IMR-90 (cell line): ENCODE measurements around the gene INHBC. TPM values are rescaled to one million over a fixed set of nuclear protein-coding genes. Genes with fewer than 3 reads are reported as not detected.

ENCODE experiments used
- ATAC-seq: fragments of 200-7000 bp; cut with Tn5 transposase; 2 replicates; pipeline ENCODE4 v1.9.1; 2020; ENCODE audit warnings: low read depth, mild to moderate bottlenecking, moderate library complexity
- BruUV-seq: library from RNA; stranded (reverse); fragments of 400-500 nt; replicated peaks from 2 replicates; lab custom pipeline; 2021; lab: Mats Ljungman, UMichigan
- CTCF ChIA-PET: fragments of 300-600 bp; formaldehyde crosslinking; extraction: SDS; loops from one replicate; lab custom pipeline; 2021; ENCODE audit warnings: antibody characterized with exemption; lab: Yijun Ruan, JAX
- POLR2A ChIA-PET: fragments of 300-600 bp; sonication (Branson Sonifier 250); formaldehyde crosslinking; loops from one replicate; lab custom pipeline; 2022; ENCODE audit warnings: antibody characterized with exemption; ENCODE audit not compliant: unreplicated experiment; lab: Charles Lee
- DNase-seq: peaks from one replicate; pipeline ENCODE4 v3.0.0; 2013
- H2AFZ ChIP-seq: replicated peaks from 2 replicates; pipeline ENCODE3; 2013; ENCODE audit warnings: low read length, mild to moderate bottlenecking; ENCODE audit not compliant: poor library complexity
- H2AK5ac ChIP-seq: 2 replicates; pipeline ENCODE4 v1.6.1; 2013; ENCODE audit warnings: low read depth, low read length, inconsistent platforms
- H2AK9ac ChIP-seq: replicated peaks from 2 replicates; pipeline ENCODE3; 2013; ENCODE audit warnings: mild to moderate bottlenecking, low read depth, low read length, moderate library complexity; ENCODE audit not compliant: poor library complexity
- H2BK120ac ChIP-seq: 2 replicates; pipeline ENCODE4 v1.6.1; 2013; ENCODE audit warnings: low read depth, low read length, inconsistent platforms
- H2BK15ac ChIP-seq: 3 replicates; pipeline ENCODE4 v1.6.1; 2013; ENCODE audit warnings: low read depth, low read length, inconsistent platforms
- H2BK20ac ChIP-seq: 2 replicates; pipeline ENCODE4 v1.6.1; 2013; ENCODE audit warnings: low read depth, mild to moderate bottlenecking, inconsistent platforms, low read length, moderate library complexity
- H2BK5ac ChIP-seq: 2 replicates; pipeline ENCODE4 v1.6.1; 2013; ENCODE audit warnings: mild to moderate bottlenecking, low read depth, low read length, inconsistent platforms; ENCODE audit not compliant: poor library complexity, severe bottlenecking
- H3K14ac ChIP-seq: replicated peaks from 2 replicates; pipeline ENCODE4 v1.6.1; 2013; ENCODE audit warnings: low read depth, low read length, inconsistent platforms
- H3K18ac ChIP-seq: 2 replicates; pipeline ENCODE4 v1.6.1; 2013; ENCODE audit warnings: low read depth, low read length, control low read depth
- H3K23ac ChIP-seq: 2 replicates; pipeline ENCODE4 v1.6.1; 2013; ENCODE audit warnings: low read depth, low read length, inconsistent platforms
- H3K27ac ChIP-seq: 2 replicates; pipeline ENCODE4 v1.5.1; 2013; ENCODE audit warnings: mild to moderate bottlenecking, control low read depth, low read length; ENCODE audit not compliant: insufficient read depth
- H3K27me3 ChIP-seq: 2 replicates; pipeline ENCODE4 v1.6.1; 2013; ENCODE audit warnings: low read length; ENCODE audit not compliant: control insufficient read depth, insufficient read depth
- H3K36me3 ChIP-seq: 2 replicates; pipeline ENCODE4 v1.6.1; 2013; ENCODE audit warnings: low read length, mixed read lengths; ENCODE audit not compliant: control insufficient read depth, insufficient read depth
- H3K4ac ChIP-seq: 2 replicates; pipeline ENCODE4 v1.6.1; 2013; ENCODE audit warnings: low read depth, low read length, inconsistent platforms
- H3K4me1 ChIP-seq: 2 replicates; pipeline ENCODE4 v1.6.1; 2013; ENCODE audit warnings: low read length, mixed read lengths; ENCODE audit not compliant: control insufficient read depth, insufficient read depth
- H3K4me2 ChIP-seq: 2 replicates; pipeline ENCODE4 v1.6.1; 2013; ENCODE audit warnings: low read depth, mild to moderate bottlenecking, control low read depth, low read length, moderate library complexity
- H3K4me3 ChIP-seq: 2 replicates; pipeline ENCODE4 v1.5.1; 2013; ENCODE audit warnings: low read depth, mild to moderate bottlenecking, control low read depth, low read length, moderate library complexity; ENCODE audit not compliant: insufficient read depth
- H3K56ac ChIP-seq: 2 replicates; pipeline ENCODE4 v1.6.1; 2013; ENCODE audit warnings: low read length, inconsistent platforms; ENCODE audit not compliant: insufficient read depth; ENCODE audit errors: extremely low read depth
- H3K79me1 ChIP-seq, 2 experiments: 2 replicates each; pipeline ENCODE4 v1.6.1; 2013; ENCODE audit warnings: low read length in 2 of 2, inconsistent platforms in 1 of 2, low read depth in 1 of 2
- H3K9ac ChIP-seq: 2 replicates; pipeline ENCODE4 v1.6.1; 2013; ENCODE audit warnings: low read depth, low read length, control low read depth
- H3K9me1 ChIP-seq: 2 replicates; pipeline ENCODE4 v1.6.1; 2013; ENCODE audit warnings: low read length, inconsistent platforms; ENCODE audit not compliant: insufficient read depth
- H3K9me3 ChIP-seq: 2 replicates; pipeline ENCODE4 v1.6.1; 2013; ENCODE audit warnings: low read length; ENCODE audit not compliant: control insufficient read depth, insufficient read depth
- H4K20me1 ChIP-seq: 2 replicates; pipeline ENCODE4 v1.6.1; 2013; ENCODE audit warnings: low read length, inconsistent platforms; ENCODE audit not compliant: insufficient read depth
- H4K5ac ChIP-seq: 2 replicates; pipeline ENCODE4 v1.6.1; 2013; ENCODE audit warnings: mild to moderate bottlenecking, low read depth, low read length, control low read depth
- H4K8ac ChIP-seq, 2 experiments: 2 replicates each; pipeline ENCODE4 v1.6.1; 2013; ENCODE audit warnings: low read depth in 2 of 2, low read length in 2 of 2, control low read depth in 1 of 2, inconsistent platforms in 1 of 2
- H4K91ac ChIP-seq: 2 replicates; pipeline ENCODE4 v1.6.1; 2013; ENCODE audit warnings: low read depth, low read length, inconsistent platforms; ENCODE audit not compliant: insufficient read depth
- BHLHE40 ChIP-seq: fragments of 150-350 bp; IDR thresholded peaks from 2 replicates; pipeline ENCODE4 v1.6.1; 2016; ENCODE audit warnings: mild to moderate bottlenecking, low read depth, low read length
- CEBPB ChIP-seq: IDR thresholded peaks from 2 replicates; pipeline ENCODE4 v1.6.1; 2012; ENCODE audit warnings: low read depth, low read length, improper control_type of control experiment
- CHD1 ChIP-seq: IDR thresholded peaks from 2 replicates; pipeline ENCODE4 v1.6.1; 2012; ENCODE audit warnings: low read depth, low read length, improper control_type of control experiment
- FOS ChIP-seq: fragments of 150-350 bp; IDR thresholded peaks from 2 replicates; pipeline ENCODE4 v1.6.1; 2016; ENCODE audit warnings: low read depth, low read length
- MAFK ChIP-seq: IDR thresholded peaks from 2 replicates; pipeline ENCODE4 v1.6.1; 2012; ENCODE audit warnings: low read depth, low read length, improper control_type of control experiment
- MAZ ChIP-seq: IDR thresholded peaks from 2 replicates; pipeline ENCODE4 v1.6.1; 2012; ENCODE audit warnings: low read depth, mild to moderate bottlenecking, low read length, improper control_type of control experiment, moderate library complexity, borderline replicate concordance
- MXI1 ChIP-seq: IDR thresholded peaks from 2 replicates; pipeline ENCODE4 v1.6.1; 2012; ENCODE audit warnings: low read depth, mild to moderate bottlenecking, low read length, moderate library complexity, borderline replicate concordance
- RCOR1 ChIP-seq: IDR thresholded peaks from 2 replicates; pipeline ENCODE4 v1.6.1; 2012; ENCODE audit warnings: mild to moderate bottlenecking, low read length, improper control_type of control experiment; ENCODE audit not compliant: insufficient replicate concordance
- RFX5 ChIP-seq: IDR thresholded peaks from 2 replicates; pipeline ENCODE4 v1.8.0; 2012; ENCODE audit warnings: low read depth, mild to moderate bottlenecking, low read length, moderate library complexity
- SMC3 ChIP-seq: fragments of 150-350 bp; IDR thresholded peaks from 2 replicates; pipeline ENCODE4 v1.6.1; 2016; ENCODE audit warnings: low read depth, mild to moderate bottlenecking, antibody characterized with exemption, low read length, moderate library complexity
- WGBS, 2 experiments: methylation state at CpG; one replicate each; pipeline versions ENCODE4 v1.1.5 to v1.1.7; 2013; ENCODE audit warnings: missing lambda C conversion rate in 2 of 2; ENCODE audit not compliant: insufficient read length in 1 of 2; ENCODE audit errors: extremely low coverage in 2 of 2; 5-methylcytosine and 5-hydroxymethylcytosine counted together
- dilution Hi-C: fragments of 300-500 bp; cut with HindIII; formaldehyde crosslinking; loops from one replicate; pipeline ENCODE4 v1.14.3; 2018; ENCODE audit warnings: low sequenced_read_pairs; ENCODE audit not compliant: unreplicated experiment
- in situ Hi-C: fragments of 300-500 bp; cut with MboI; formaldehyde crosslinking; loops from 3 replicates; pipeline ENCODE4 v1.14.3; 2019; ENCODE audit warnings: low sequenced_read_pairs, inconsistent platforms, mixed read lengths
- intact Hi-C: fragments of 100-400 bp; cut with micrococcal nuclease; formaldehyde crosslinking; loops from 2 replicates; pipeline ENCODE4 v1.10.0; 2022
- polyA plus RNA-seq, 3 experiments: library from polyadenylated mRNA; depleted of rRNA; stranded (reverse); fragments of >200 nt; gene quantifications; 2 replicates each; pipeline ENCODE4 v1.2.3, GENCODE V29; 2012; ENCODE audit warnings: low replicate concordance in 1 of 3
- total RNA-seq: library from RNA; depleted of rRNA; stranded (reverse); fragments of >200 nt; gene quantifications from 2 replicates; pipeline ENCODE4 v1.2.3, GENCODE V29; 2012
- TF ChIP-seq, protein P1 (sequence below): conservative IDR thresholded peaks from 2 replicates; pipeline ENCODE4 v1.5.1; 2012; ENCODE audit warnings: mild to moderate bottlenecking, low read depth, low read length, improper control_type of control experiment

The INHBC gene
- total and polyA plus RNA-seq, 2 of the 4 experiments (the other 2 are of a cell fraction), result 0.09 TPM; not detected in 1

DNA sequence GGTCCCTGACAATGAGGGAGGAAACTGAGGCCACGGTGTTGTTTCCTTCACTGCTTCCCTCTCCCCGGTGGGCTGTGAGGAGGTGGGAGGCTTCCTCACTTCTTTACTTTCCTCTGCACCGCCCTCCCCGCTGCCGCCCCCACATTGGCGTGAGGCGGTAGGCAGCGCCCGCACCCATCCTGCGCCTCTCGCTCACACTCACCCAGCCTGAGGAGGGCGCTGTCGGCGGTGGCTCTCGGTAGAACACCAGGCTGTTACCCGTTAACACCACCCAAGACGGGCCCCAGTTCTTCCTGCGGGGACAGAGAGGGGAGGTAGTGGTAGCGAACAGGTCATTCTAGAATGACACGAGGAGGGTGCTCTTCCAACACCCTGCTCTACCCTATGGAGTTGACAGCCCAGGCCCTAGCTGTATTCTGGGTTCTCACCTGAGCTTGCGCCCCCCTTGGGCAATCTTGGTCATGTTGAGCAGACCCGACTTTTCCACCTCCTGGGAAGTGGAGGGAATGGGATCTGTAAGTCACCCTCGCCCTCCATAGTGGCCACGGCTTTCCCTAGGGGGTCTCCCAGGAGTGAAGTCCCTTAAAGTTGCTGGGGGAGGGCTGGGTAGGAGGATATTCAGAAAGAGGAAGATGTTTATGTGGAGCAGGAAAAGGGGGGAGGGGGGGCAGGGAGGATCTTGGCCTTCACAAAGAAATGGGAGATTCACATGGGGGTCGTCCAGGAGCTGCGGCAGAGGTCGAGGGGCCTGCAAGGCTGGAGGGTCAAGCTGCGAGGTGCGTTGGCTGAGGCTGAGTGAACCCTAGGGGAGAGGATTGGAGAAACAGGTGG, 41.8 kb downstream of the INHBC start:
- Histone ChIP-seq H3K14ac (no peak overlapping the region), H3K23ac (no peak overlapping the region), H2AK5ac (no peak overlapping the region), H3K27me3 (peaks cover 59% of the 10 kb centered on the region), H3K18ac (no peak overlapping the region), H3K36me3 (no peaks in the 10 kb centered on the region), H3K56ac (no peak overlapping the region), H4K5ac (no peak overlapping the region), H4K20me1 (no peaks in the 10 kb centered on the region), H2AFZ (peak overlapping the region; percentile 77), H4K91ac (no peak overlapping the region), H2BK120ac (no peak overlapping the region), H3K9ac (no peak overlapping the region), H3K9me3 (no peaks in the 10 kb centered on the region; the same call in 1 of the 2 replicates), H3K4me3 (no peak overlapping the region), H2BK5ac (no peak overlapping the region), H3K9me1 (no peaks in the 10 kb centered on the region), H3K27ac (no peak overlapping the region), H2BK20ac (no peak overlapping the region), H3K4me2 (peak overlapping the region; percentile 39; the same call in 1 of the 2 replicates), H3K79me1 (no peaks in the 10 kb centered on the region), H3K4me1 (0 out of 2 replicates have a peak, but pooled peaks cover 3% of the 10 kb centered on the region), H2BK15ac (no peak overlapping the region), H4K8ac (no peak overlapping the region), H2AK9ac (peak overlapping the region; percentile 73), H3K4ac (no peak overlapping the region)
- no peak for TF ChIP-seq CHD1
- no peak for TF ChIP-seq RCOR1
- no peak for TF ChIP-seq MAFK
- no peak for TF ChIP-seq MXI1
- no peak for TF ChIP-seq CEBPB
- TF ChIP-seq MAZ, result no peak
- no peak for TF ChIP-seq BHLHE40
- TF ChIP-seq RFX5, result no peak
- no peak for TF ChIP-seq FOS
- TF ChIP-seq, protein P1, sequence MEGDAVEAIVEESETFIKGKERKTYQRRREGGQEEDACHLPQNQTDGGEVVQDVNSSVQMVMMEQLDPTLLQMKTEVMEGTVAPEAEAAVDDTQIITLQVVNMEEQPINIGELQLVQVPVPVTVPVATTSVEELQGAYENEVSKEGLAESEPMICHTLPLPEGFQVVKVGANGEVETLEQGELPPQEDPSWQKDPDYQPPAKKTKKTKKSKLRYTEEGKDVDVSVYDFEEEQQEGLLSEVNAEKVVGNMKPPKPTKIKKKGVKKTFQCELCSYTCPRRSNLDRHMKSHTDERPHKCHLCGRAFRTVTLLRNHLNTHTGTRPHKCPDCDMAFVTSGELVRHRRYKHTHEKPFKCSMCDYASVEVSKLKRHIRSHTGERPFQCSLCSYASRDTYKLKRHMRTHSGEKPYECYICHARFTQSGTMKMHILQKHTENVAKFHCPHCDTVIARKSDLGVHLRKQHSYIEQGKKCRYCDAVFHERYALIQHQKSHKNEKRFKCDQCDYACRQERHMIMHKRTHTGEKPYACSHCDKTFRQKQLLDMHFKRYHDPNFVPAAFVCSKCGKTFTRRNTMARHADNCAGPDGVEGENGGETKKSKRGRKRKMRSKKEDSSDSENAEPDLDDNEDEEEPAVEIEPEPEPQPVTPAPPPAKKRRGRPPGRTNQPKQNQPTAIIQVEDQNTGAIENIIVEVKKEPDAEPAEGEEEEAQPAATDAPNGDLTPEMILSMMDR, result no peak; the same call in 1 of the 2 replicates
- no peak for TF ChIP-seq SMC3
- CTCF ChIA-PET, result no interaction called here
- WGBS, 2 experiments, result 51% methylated on average over 6 of the region's 29 CpGs; no CpG with 5 or more reads in 1 of the 2 experiments
- BruUV-seq, result no TSS peak
- POLR2A ChIA-PET, result no interaction called here
- no peak for DNase-seq
- intact Hi-C loops, result no loop called here
- peak; percentile 8; the same call in 1 of the 2 replicates for ATAC-seq
- dilution Hi-C loops, result no loop called here
- in situ Hi-C loops, result no loop called here
